DLD1 (cell line): ENCODE results near the gene LSP1.
"Not testable (repeated sequence)": the region's sequence is repeated elsewhere in the genome, so short reads cannot be mapped to it uniquely, and the experiment has no call there.

Experiments
- in situ Hi-C: cut with HindIII; loops from 2 replicates; pipeline ENCODE4 v1.10.0; 2017; ENCODE audit warnings: low sequenced_read_pairs

LSP1 gene

DNA sequence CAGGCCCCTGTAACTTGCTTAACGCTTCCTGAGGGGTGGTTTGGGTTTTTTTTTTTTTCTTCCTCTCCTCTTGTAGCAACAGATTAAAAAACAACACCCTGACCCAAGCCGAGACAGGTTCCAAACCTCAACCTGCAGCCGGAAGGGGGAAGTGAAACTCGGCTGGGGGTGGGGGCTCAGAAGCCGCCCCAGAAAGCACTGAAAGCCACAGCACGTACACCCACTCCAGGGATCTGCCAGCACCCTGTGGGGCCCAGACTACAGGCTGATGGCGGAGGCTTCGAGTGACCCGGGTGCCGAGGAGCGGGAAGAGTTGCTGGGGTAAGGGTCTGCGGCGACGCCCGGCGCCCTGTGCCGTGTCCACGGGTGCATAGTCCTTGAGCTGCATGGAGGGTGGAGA is at the start of gene LSP1:
Gene LSP1 (plus strand): TSS at position 208 of the 400 bp plus-strand sequence. CDS start 61 bp downstream, at position 269.
- in situ Hi-C loops = no loop called here

DNA sequence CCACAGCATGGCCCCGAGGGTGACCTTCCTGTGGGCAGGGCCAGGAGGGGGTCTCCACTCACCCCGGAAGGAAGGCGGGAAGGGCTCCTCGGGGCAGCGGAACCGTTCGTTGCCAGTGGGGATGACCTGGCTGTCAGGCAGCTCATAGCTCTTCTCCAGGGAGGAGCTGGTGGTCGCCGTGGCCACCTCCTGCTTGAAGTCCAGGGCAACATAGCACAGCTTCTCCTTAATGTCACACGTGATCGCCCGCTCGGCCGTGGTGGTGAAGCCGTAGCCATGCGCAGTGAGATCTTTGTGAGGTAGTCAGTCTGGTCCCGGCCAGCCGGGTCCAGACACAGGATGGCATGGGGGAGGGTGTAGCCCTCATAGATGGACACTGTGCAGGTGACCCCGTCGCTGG is 49.6 kb upstream of the LSP1 start:
- in situ Hi-C loops = no loop called here

GRCh38 chr11:1803835-1804519 is 48.9 kb upstream of the LSP1 start:
- in situ Hi-C loops = not testable (repeated sequence)

DNA sequence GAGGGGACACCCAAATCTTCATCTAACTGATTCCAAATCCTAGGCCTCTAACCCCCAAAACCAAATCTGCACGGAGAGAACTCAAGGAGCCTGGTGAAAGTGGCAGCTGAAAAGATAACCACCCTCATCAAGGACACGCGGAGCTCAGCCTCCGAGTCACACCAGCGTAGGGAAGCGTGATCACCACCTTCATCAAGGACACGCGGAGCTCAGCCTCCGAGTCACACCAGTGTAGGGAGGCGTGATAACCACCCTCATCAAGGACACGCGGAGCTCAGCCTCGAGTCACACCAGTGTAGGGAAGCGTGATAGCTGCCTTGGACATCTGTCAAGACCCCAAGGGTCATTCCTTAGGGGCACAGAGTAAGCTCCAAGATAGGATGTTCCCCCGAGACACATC is 47.4 kb upstream of the LSP1 start:
- in situ Hi-C loops = no loop called here

GRCh38 chr11:1807264-1807995 is 45.5 kb upstream of the LSP1 start:
- in situ Hi-C loops = no loop called here

DNA sequence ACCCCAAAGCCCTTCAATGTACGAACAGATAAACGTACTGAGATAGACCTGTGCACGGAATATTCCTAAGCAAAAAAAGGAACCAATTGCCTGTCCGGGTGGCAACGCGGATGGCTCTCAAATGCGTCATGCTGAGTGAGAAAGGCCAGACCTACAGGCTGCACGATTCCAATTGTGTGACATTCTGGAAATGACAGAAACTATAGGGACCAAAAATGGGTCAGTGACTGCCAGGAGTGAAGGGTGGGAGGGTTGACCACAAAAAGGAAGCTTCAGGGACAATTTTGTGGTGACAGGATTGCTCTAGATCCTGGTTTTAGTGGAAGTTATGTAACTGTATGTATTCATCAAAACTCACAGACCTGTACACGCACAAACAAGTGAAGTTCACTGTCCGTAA is 42.1 kb upstream of the LSP1 start:
- in situ Hi-C loops = loop anchor here (10.0 kb wide), 1 partner anchor 106 kb away; no protein-coding TSS in a partner anchor

- in situ Hi-C loops = loop anchor here (10.0 kb wide), 1 partner anchor 107 kb away; no protein-coding TSS in a partner anchor
Measured at GRCh38 chr11:1812274-1812673, 40.6 kb upstream of the LSP1 start.

DNA sequence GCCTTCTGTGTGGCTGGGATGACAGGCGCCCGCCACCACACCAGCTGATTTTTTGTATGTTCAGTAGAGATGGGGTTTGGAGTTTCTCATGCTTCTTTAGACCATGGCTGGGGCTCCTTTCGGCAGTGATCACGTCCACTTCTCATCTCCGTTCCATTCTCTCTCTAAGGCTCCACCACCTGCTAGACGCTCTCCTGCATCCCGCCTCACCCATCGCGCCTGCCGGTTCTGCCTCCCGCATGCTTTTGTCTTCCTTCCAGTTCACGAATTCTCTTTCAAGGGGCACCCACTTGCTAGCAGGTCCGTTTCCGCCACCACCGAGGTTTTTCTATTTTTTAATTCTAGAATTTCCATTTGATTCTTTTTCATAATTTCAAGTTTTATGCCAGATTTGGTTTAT is 40.1 kb upstream of the LSP1 start:
- in situ Hi-C loops = loop anchor here (10.0 kb wide), 1 partner anchor 108 kb away; no protein-coding TSS in a partner anchor

GRCh38 chr11:1813356-1813755 is 39.5 kb upstream of the LSP1 start:
- in situ Hi-C loops = loop anchor here (10.0 kb wide), 1 partner anchor 109 kb away; no protein-coding TSS in a partner anchor

GRCh38 chr11:1814691-1815090 is 38.2 kb upstream of the LSP1 start:
- in situ Hi-C loops = loop anchor here (10.0 kb wide), 1 partner anchor 110 kb away; no protein-coding TSS in a partner anchor

- in situ Hi-C loops = loop anchor here (10.0 kb wide), 1 partner anchor 111 kb away; no protein-coding TSS in a partner anchor
Measured at GRCh38 chr11:1815311-1815710, 37.6 kb upstream of the LSP1 start.

- in situ Hi-C loops = loop anchor here (10.0 kb wide), 1 partner anchor 111 kb away; no protein-coding TSS in a partner anchor
Measured at GRCh38 chr11:1815751-1816150, 37.1 kb upstream of the LSP1 start.

DNA sequence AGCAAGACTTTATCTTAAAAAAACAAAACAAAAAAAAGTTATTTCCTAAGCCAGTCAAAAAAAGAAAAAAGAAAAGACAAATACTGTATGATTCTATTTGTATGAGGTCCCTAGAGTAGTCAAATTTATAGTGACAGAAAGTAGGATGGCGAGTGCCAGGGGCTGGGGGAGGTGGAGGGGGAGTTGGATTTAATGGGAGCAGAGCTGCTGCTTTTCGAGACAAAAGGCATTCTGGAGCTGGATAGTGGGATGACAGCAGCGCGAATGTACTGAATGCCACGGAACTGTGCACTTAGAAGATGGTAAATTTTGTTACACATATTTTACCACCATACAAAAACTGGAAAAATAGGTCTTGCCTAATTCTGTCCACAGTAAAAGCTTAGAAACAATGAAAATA is 35.9 kb upstream of the LSP1 start:
- in situ Hi-C loops = loop anchor here (10.0 kb wide), 1 partner anchor 112 kb away; no protein-coding TSS in a partner anchor

DNA sequence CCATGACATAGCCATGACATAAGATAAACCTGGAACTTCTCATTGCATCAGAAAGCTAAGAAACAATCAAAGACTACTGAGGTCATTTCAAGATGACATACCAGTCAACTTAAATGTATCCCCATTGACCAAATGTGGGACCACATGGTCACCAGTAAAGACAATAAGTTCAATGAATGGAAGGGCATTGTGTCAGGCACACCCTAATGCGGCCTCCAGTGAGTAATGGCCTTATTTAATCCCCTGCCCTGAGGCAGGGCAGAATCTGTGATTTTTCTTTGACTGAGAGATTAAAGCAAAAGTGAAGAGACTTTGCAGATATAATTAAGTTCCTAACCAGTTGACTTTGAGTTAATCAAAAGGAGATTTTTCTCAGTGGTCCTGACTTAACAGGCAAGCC is 35.4 kb upstream of the LSP1 start:
- in situ Hi-C loops = loop anchor here (10.0 kb wide), 1 partner anchor 113 kb away; no protein-coding TSS in a partner anchor

DNA sequence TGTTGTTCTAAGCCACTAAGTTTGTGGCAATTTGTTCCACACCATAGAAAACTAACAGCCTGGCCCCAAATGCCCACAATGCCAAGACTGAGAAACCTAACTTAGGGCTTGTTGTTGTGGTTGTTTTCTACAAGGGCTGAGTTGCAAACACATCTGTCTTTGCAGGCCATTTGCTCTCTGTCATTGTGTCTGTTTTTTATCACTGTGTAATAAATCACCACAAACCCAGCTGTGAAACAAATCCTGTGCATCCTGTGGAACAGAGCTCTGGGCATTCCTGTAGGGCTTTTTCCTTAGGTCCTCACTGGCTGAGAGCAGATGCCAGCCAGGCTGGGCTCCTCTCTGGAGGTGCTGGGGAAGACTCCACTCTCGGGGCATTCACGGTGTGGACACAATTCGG is 33.8 kb upstream of the LSP1 start:
- in situ Hi-C loops = loop anchor here (10.0 kb wide), 1 partner anchor 114 kb away; no protein-coding TSS in a partner anchor

DNA sequence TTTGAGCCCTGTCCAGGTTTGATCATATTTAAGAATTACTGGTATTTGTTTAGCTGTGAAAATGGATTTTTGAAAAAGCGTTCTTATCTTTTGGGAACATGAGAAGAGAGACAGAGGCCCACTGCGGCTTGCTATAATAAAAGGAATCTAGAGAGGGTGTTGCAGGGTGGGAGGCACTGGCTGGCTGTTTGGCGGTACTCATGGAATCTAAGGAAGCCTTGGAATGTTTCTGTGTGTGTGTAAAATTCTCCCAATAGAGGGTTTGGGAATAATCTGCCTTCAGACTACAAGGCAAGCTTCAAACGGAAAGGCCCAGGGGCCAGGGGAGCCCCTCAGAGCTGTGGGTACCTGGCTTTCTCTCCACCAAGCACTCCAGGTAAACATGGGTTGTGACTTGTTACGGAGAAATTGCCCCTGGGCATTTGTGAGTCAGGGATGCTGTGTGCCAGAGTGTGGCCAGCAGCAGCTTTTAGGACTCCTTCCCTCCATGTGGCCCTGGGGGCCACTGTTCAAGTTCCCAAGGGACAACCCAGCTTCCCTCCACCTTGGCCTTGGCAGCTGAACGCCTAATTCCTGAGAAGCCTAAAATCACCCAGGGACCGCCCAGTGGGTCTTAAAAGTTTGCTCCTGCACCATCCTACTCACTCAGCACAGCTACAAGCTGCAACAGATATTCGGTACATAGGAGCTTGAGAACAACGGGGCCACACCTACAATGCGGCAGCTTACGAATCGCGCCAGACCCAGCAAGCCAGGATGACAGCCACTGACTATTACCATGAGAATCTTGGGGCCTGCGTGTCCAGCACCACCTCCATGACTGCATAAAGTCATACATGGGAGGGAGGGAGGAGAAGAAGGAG is 32.2 kb upstream of the LSP1 start:
- in situ Hi-C loops = loop anchor here (10.0 kb wide), 1 partner anchor 46 kb away; no protein-coding TSS in a partner anchor

- in situ Hi-C loops = loop anchor here (10.0 kb wide), 1 partner anchor 47 kb away; no protein-coding TSS in a partner anchor
Measured at GRCh38 chr11:1821562-1821961, 31.3 kb upstream of the LSP1 start.

DNA sequence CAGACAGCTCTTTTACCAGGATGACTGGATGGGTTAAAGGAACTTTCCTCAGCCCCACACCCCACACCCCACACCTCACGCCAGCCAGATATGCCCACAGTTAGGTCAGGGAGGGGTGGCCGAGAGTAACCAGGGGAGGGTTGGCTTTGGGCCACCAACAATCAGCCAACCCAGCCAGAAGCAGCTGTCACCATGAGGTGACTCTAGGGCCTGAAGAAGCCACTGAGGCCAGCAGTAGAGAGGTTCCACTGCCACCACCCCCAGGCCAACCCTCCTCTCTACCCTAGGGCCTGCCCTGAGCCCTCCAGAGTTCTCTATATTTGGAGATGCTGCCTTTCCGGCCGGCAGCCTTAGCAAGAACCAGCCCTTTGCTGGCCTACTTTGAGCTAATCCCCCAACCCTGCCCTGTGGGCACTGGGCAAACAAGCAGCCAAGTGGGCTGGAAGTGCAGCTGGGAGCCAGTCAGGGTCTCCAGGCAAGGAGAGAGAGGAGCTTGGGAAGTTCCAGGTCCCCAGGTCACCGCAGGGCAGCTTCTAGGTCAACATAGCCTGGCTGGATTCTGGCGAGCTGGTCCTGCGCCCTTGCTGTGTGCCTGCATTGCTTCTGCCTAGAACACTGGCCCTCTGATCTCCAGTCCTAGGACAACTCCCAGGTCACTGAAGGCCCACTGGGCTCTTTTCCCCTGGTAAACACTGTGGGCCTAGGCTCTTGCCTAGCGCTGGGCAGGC is 30.1 kb upstream of the LSP1 start:
- in situ Hi-C loops = loop anchor here (10.0 kb wide), 1 partner anchor 48 kb away; no protein-coding TSS in a partner anchor

GRCh38 chr11:1823376-1824220 is 29.3 kb upstream of the LSP1 start:
- in situ Hi-C loops = loop anchor here (10.0 kb wide), 1 partner anchor 49 kb away; no protein-coding TSS in a partner anchor
